Measurements from ENCODE around the gene ZBTB16.

DNA sequence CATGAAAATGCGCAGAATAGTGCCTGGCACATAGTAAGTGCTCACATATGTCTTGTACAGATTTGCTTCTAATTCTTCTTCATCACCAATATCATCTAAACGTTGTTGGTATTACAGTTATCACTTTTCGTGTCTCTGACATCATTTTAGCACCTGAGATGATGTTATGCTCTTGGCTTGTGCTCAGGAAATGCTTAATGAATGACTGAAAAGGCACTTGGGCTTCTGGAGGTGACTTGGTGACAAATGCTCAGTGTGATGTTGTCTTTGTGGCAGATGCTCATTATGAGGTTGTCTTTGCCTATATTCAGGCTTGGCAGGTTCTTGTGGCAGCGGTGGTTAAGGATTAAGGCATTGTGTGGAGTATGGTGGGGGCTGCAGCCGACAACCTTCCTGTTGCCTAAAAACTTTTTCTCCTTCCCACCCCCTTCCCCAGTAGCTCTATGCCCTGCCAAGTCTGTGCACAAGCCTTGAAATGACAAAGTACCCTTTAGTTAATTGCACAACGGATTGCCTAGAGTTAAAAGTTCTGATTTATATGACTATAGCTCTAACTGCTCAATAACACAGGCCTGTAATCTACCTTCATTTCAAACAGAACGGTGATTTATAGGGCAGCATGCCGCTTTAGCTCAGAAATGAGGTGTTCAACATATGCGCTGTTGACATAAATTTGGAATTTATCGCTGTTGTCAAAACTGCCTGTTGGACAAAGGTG, 82.5 kb downstream of the ZBTB16 start:
- TF ChIP-seq, protein P1, sequence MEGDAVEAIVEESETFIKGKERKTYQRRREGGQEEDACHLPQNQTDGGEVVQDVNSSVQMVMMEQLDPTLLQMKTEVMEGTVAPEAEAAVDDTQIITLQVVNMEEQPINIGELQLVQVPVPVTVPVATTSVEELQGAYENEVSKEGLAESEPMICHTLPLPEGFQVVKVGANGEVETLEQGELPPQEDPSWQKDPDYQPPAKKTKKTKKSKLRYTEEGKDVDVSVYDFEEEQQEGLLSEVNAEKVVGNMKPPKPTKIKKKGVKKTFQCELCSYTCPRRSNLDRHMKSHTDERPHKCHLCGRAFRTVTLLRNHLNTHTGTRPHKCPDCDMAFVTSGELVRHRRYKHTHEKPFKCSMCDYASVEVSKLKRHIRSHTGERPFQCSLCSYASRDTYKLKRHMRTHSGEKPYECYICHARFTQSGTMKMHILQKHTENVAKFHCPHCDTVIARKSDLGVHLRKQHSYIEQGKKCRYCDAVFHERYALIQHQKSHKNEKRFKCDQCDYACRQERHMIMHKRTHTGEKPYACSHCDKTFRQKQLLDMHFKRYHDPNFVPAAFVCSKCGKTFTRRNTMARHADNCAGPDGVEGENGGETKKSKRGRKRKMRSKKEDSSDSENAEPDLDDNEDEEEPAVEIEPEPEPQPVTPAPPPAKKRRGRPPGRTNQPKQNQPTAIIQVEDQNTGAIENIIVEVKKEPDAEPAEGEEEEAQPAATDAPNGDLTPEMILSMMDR (IDR thresholded peaks at IDR 0.05) = no peak
- TF ChIP-seq POLR2A (IDR thresholded peaks at IDR 0.05) = no peak

Measured in esophagus squamous epithelium (tissue), 4 donors.